Large intestine (tissue), 3 donors: ENCODE data around the gene NR6A1. TPM values are rescaled to one million over a fixed set of nuclear protein-coding genes. Genes with fewer than 3 reads are reported as not detected.

Experiments
- DNase-seq, 2 donors: peaks; one replicate each; pipeline versions ENCODE4 v3.0.0 to v3.0.0-alpha.2; 2013
- H3K27ac ChIP-seq: one replicate; pipeline ENCODE4 v1.5.1; 2013; ENCODE audit warnings: low read length
- H3K27me3 ChIP-seq: 2 replicates; pipeline ENCODE4 v1.6.1; 2013; ENCODE audit warnings: low read length; ENCODE audit not compliant: control insufficient read depth, insufficient read depth
- H3K36me3 ChIP-seq: 2 replicates; pipeline ENCODE4 v1.6.1; 2013; ENCODE audit warnings: low read length; ENCODE audit not compliant: control insufficient read depth, insufficient read depth
- H3K4me1 ChIP-seq: one replicate; pipeline ENCODE4 v1.6.1; 2013; ENCODE audit warnings: low read length; ENCODE audit not compliant: control insufficient read depth, insufficient read depth
- H3K4me3 ChIP-seq: one replicate; pipeline ENCODE4 v1.5.1; 2013; ENCODE audit warnings: low read length
- H3K9me3 ChIP-seq: one replicate; pipeline ENCODE4 v1.6.1; 2013; ENCODE audit warnings: mild to moderate bottlenecking, low read depth, low read length, moderate library complexity; ENCODE audit not compliant: control insufficient read depth
- WGBS: methylation state at CpG from one replicate; pipeline ENCODE4 v1.1.5; 2013; ENCODE audit warnings: low lambda C conversion rate; ENCODE audit not compliant: insufficient coverage; 5-methylcytosine and 5-hydroxymethylcytosine counted together
- polyA plus RNA-seq: library from polyadenylated mRNA; unstranded; fragments of 120-200 nt; gene quantifications from one replicate; pipeline ENCODE4 v1.2.1, GENCODE V29; 2013

The NR6A1 gene
- polyA plus RNA-seq, 1 donor, result 5.0 TPM

GRCh38 chr9:124758061-124758460 is 13.1 kb downstream of the NR6A1 start:
- H3K4me1 ChIP-seq, result peaks cover 2% of the 10 kb centered on the region
- WGBS, result 37% methylated on average over 2 of the region's 3 CpGs
- no peak overlapping the region for H3K27ac ChIP-seq
- no peaks in the 10 kb centered on the region for H3K9me3 ChIP-seq
- DNase-seq, result no peak
- no peaks in the 10 kb centered on the region for H3K36me3 ChIP-seq
- no peaks in the 10 kb centered on the region for H3K27me3 ChIP-seq
- no peak overlapping the region for H3K4me3 ChIP-seq

DNA sequence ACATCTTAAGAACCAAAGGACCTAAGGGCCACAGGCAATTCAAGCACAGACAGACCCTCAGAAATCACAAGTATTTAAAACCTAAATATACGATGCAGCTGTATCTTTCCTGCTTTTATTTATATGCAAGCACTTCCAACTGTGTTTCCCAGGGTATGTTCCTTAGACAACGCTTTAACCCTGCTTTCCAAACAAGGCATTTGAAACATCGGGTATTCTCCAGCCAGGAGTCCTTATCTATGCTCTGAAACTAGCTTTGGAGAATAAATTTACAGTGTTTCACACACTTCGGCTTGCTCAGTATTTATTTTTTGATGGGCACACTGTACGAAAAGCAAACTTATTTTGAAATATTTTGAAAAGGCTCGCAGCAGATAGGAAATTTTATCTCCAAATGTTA is 13.5 kb downstream of the NR6A1 start:
- WGBS, result 50% methylated on average over 2 of the region's 6 CpGs
- H3K27me3 ChIP-seq, result no peaks in the 10 kb centered on the region
- no peak for DNase-seq
- peaks cover 2% of the 10 kb centered on the region for H3K4me1 ChIP-seq
- no peak overlapping the region for H3K4me3 ChIP-seq
- H3K9me3 ChIP-seq, result no peaks in the 10 kb centered on the region
- H3K36me3 ChIP-seq, result no peaks in the 10 kb centered on the region
- H3K27ac ChIP-seq, result no peak overlapping the region

- H3K36me3 ChIP-seq, result no peaks in the 10 kb centered on the region
- peaks cover 2% of the 10 kb centered on the region for H3K4me1 ChIP-seq
- no peak overlapping the region for H3K4me3 ChIP-seq
- H3K9me3 ChIP-seq, result no peaks in the 10 kb centered on the region
- no peak overlapping the region for H3K27ac ChIP-seq
- H3K27me3 ChIP-seq, result no peaks in the 10 kb centered on the region
- DNase-seq, result no peak
- 50% methylated on average over 1 of the region's 2 CpGs for WGBS
Observed at GRCh38 chr9:124756011-124756410, 15.1 kb downstream of the NR6A1 start.

DNA sequence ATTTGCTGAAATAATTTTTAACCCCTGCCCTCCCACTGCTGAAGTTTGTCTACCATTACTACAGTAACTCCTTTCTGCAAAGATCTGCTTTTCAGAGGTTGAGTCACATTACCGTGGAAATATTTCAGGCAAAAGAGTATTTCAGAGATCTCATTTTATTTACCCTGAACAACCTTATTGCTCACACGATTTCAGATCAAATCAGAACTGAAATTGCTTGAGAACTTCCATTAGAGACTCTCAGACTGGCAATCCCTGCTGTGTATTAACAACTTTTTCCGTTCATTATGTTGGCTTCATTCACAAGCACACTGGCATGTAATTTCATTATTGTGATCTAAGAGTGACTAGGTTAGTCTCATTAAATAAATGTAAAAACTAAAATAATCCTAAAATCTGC is 16.1 kb downstream of the NR6A1 start:
- H3K9me3 ChIP-seq, result no peaks in the 10 kb centered on the region
- WGBS, result 60% methylated on average over 3 of the region's 3 CpGs
- H3K27ac ChIP-seq, result no peak overlapping the region
- H3K27me3 ChIP-seq, result no peaks in the 10 kb centered on the region
- H3K4me1 ChIP-seq, result peaks cover 2% of the 10 kb centered on the region
- no peak for DNase-seq
- H3K36me3 ChIP-seq, result no peaks in the 10 kb centered on the region
- H3K4me3 ChIP-seq, result no peak overlapping the region

- WGBS, result 38% methylated on average over 3 of the region's 4 CpGs
- peaks cover 2% of the 10 kb centered on the region for H3K4me1 ChIP-seq
Observed at GRCh38 chr9:124754289-124754688, 16.8 kb downstream of the NR6A1 start.

DNA sequence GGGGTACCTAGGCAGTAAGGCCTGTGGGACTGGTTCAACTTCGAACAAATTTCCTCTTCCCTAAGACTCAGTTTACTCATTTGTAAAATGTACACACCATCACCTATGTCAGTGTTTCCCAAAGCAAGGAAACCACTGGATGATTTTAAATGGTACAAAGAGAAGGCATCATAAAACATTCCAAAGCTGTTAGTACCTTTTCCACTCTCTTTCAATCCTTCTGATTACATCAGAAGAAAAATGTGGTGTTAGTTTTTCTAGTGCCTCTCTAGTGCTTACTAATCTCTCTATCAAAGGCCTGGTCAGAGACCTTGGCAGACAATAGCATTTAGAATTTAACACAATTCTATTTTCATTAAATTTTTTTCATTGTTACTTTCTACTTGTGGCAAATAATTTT is 18.1 kb downstream of the NR6A1 start:
- Histone ChIP-seq H3K4me3 (no peak overlapping the region), H3K27ac (no peak overlapping the region), H3K27me3 (no peaks in the 10 kb centered on the region), H3K4me1 (peaks cover 2% of the 10 kb centered on the region), H3K36me3 (no peaks in the 10 kb centered on the region), H3K9me3 (no peaks in the 10 kb centered on the region)
- DNase-seq, result no peak
- no CpG with 5 or more reads among the region's 1 CpG for WGBS

More at GRCh38 chr9:124754289-124754688, 16.8 kb downstream of the NR6A1 start:
- H3K27me3 ChIP-seq, result no peaks in the 10 kb centered on the region
- H3K36me3 ChIP-seq, result no peaks in the 10 kb centered on the region
- H3K27ac ChIP-seq, result no peak overlapping the region
- no peak for DNase-seq
- no peaks in the 10 kb centered on the region for H3K9me3 ChIP-seq
- no peak overlapping the region for H3K4me3 ChIP-seq

DNA sequence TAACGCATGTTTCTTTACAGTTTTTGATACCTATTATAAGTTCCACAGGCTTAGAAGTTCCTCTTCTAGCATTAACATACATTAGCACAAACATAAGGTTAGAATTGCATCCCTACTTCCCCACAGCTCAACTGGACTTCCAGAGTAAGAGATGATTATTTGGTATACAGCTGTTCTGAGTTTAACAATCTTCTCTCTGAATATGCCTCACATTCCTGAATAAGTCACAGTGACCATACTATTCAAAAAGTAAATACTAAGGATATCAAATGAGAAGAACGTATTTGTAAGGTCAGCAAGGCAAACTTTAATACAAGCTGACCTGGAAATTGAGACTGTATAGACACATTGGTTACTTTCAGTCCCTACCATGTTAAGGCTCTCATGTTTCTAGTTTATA is 21.3 kb downstream of the NR6A1 start:
- Histone ChIP-seq H3K9me3 (no peaks in the 10 kb centered on the region), H3K4me3 (no peak overlapping the region), H3K27me3 (no peaks in the 10 kb centered on the region), H3K27ac (no peak overlapping the region), H3K36me3 (no peaks in the 10 kb centered on the region), H3K4me1 (no peaks in the 10 kb centered on the region)
- WGBS, result 100% methylated on average over 1 of the region's 2 CpGs
- DNase-seq, result no peak

DNA sequence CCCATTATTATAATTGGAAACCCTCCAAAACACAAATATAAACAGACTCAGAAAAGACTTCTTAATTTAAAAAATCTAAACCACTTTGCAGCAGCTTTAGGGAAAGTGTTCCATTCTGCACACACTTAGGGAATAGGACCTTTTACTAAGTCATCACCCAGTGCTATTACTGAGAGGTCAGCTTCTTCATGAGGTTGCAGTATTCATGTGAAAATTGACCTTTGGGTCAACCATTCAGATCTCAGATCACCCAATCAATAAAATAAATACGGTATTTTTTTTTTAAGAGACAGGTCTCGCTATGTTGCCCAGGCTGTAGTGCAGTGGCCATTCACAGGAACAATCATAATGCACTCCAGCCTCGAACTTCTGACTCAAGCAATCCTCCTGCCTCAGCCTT is 21.8 kb downstream of the NR6A1 start:
- WGBS, result 80% methylated on average over 1 of the region's 3 CpGs
- no peaks in the 10 kb centered on the region for H3K36me3 ChIP-seq
- no peaks in the 10 kb centered on the region for H3K9me3 ChIP-seq
- DNase-seq, result no peak
- H3K4me1 ChIP-seq, result no peaks in the 10 kb centered on the region
- H3K4me3 ChIP-seq, result no peak overlapping the region
- H3K27ac ChIP-seq, result no peak overlapping the region
- H3K27me3 ChIP-seq, result no peaks in the 10 kb centered on the region

DNA sequence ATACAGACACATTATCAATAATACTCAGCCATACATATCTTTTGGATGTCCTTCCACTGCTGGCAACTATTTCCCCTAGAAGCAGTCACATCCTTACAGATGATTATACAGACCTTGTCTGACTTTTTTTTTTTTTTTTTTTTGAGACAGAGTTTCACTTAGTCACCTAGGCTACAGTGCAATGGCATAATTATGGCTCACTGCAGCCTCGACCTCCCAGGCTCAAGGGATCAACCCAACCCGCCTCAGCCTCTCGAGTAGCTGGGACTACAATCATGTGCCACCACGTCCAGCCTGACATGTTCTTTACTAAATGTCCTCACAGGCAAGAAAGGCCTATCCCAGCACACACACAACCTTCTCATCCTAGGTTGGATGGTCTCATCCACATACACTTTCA is 24.0 kb downstream of the NR6A1 start:
- Histone ChIP-seq H3K9me3 (no peaks in the 10 kb centered on the region), H3K4me1 (no peaks in the 10 kb centered on the region), H3K27ac (no peak overlapping the region), H3K27me3 (no peaks in the 10 kb centered on the region), H3K36me3 (no peaks in the 10 kb centered on the region), H3K4me3 (no peak overlapping the region)
- no CpG with 5 or more reads among the region's 4 CpGs for WGBS
- no peak for DNase-seq

GRCh38 chr9:124743686-124744348 is 27.3 kb downstream of the NR6A1 start:
- 29% methylated on average over 1 of the region's 5 CpGs for WGBS
- Histone ChIP-seq H3K4me3 (no peak overlapping the region), H3K9me3 (no peaks in the 10 kb centered on the region), H3K4me1 (no peaks in the 10 kb centered on the region), H3K36me3 (no peaks in the 10 kb centered on the region), H3K27ac (no peak overlapping the region), H3K27me3 (no peaks in the 10 kb centered on the region)
- peak in 1 of 2 donors; percentile 45 for DNase-seq

DNA sequence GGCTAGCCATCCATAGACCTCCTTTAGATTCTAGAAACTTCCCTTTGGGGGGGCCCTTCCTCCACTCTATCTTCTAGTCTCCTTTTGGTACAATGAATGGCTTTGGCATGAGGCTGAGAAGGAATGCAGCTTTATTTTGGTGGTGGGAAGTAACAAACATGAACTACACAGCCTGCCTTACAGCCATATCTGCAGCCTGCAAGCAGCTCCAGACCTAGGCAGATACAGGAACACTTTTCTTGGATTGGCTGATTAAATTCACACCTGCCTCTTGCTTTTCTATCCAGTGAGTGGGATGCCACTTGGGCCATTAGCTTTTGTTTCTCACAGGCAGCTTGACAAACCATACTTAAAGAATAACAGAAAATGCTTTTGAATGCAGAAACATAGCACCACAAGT is 28.2 kb downstream of the NR6A1 start:
- Histone ChIP-seq H3K36me3 (no peaks in the 10 kb centered on the region), H3K4me1 (no peaks in the 10 kb centered on the region), H3K4me3 (no peak overlapping the region), H3K27ac (no peak overlapping the region), H3K27me3 (no peaks in the 10 kb centered on the region), H3K9me3 (no peaks in the 10 kb centered on the region)
- no peak for DNase-seq
